GM12865 (cell line): ENCODE results near the gene ZNF48.
A peak's percentile ranks its signal among the peaks of the same experiment; 100 is the strongest.

Source experiments
- DNase-seq: peaks from one replicate; pipeline ENCODE4 v3.0.0; 2010; ENCODE audit warnings: low read depth
- H3K4me3 ChIP-seq: 2 replicates; pipeline ENCODE4 v1.5.1; 2011; ENCODE audit warnings: mild to moderate bottlenecking, low read depth, low read length, control low read depth
- CTCF ChIP-seq: IDR thresholded peaks from 2 replicates; pipeline ENCODE4 v1.5.1; 2011; ENCODE audit warnings: low read length, control low read depth, low read depth, inconsistent platforms; ENCODE audit not compliant: insufficient read depth; ENCODE audit errors: missing control alignments

The ZNF48 gene

GRCh38 chr16:30413112-30413806 is 18.0 kb downstream of the ZNF48 start:
- DNase-seq: no peak
- no peak for TF ChIP-seq CTCF
- no peak overlapping the region for H3K4me3 ChIP-seq

GRCh38 chr16:30414159-30414558 is 18.9 kb downstream of the ZNF48 start:
- no peak overlapping the region for H3K4me3 ChIP-seq
- DNase-seq: no peak
- TF ChIP-seq CTCF: no peak

- no peak overlapping the region for H3K4me3 ChIP-seq
- no peak for DNase-seq
- TF ChIP-seq CTCF: no peak
Observed at GRCh38 chr16:30416047-30416603, 20.9 kb downstream of the ZNF48 start.

GRCh38 chr16:30416624-30417528 is 21.7 kb downstream of the ZNF48 start:
- peak overlapping the region; percentile 57 for H3K4me3 ChIP-seq
- TF ChIP-seq CTCF: no peak
- no peak for DNase-seq

- no peak for TF ChIP-seq CTCF
- H3K4me3 ChIP-seq: peak overlapping the region; percentile 57
- peak; percentile 98 for DNase-seq
Observed at GRCh38 chr16:30417529-30418349, 22.5 kb downstream of the ZNF48 start.
